DND-41 (cell line): Measurements from ENCODE around the gene CD58.

Experiments used
- ATAC-seq: fragments of 200-7000 bp; cut with Tn5 transposase; 3 replicates; pipeline ENCODE4 v1.9.1; 2021; ENCODE audit warnings: low read depth; ENCODE audit not compliant: insufficient read depth
- DNase-seq: peaks from one replicate; pipeline ENCODE4 v3.0.0-alpha.2; 2020
- H2AFZ ChIP-seq: 2 replicates; pipeline ENCODE4 v1.6.0; 2012; ENCODE audit warnings: low read depth, low read length
- H3K27ac ChIP-seq: 2 replicates; pipeline ENCODE4 v1.5.1; 2012; ENCODE audit warnings: low read length, inconsistent platforms
- H3K27me3 ChIP-seq: fragments of 200-600 bp; sonication (generic); 2 replicates; pipeline ENCODE4 v1.6.0; 2012; ENCODE audit warnings: low read length, mild to moderate bottlenecking, inconsistent platforms; ENCODE audit not compliant: insufficient read depth, poor library complexity
- H3K36me3 ChIP-seq: 2 replicates; pipeline ENCODE4 v1.5.1; 2012; ENCODE audit warnings: low read length, inconsistent platforms; ENCODE audit not compliant: insufficient read depth
- H3K4me1 ChIP-seq: 2 replicates; pipeline ENCODE4 v1.5.1; 2012; ENCODE audit warnings: mild to moderate bottlenecking, low read length; ENCODE audit not compliant: insufficient read depth
- H3K4me2 ChIP-seq: 2 replicates; pipeline ENCODE4 v1.6.0; 2012; ENCODE audit warnings: mild to moderate bottlenecking, moderate library complexity, low read length, inconsistent platforms; ENCODE audit not compliant: insufficient read depth
- H3K4me3 ChIP-seq, 2 experiments: fragments of 200-600 bp in 1 of 2; shearing (Covaris generic) in 1 of 2; 2 replicates each; pipeline ENCODE4 v1.5.1; 2012 to 2016; ENCODE audit warnings: inconsistent platforms in 2 of 2, low read length in 2 of 2, mild to moderate bottlenecking in 2 of 2, low read depth in 1 of 2, moderate library complexity in 1 of 2
- H3K79me2 ChIP-seq: 2 replicates; pipeline ENCODE4 v1.6.0; 2012; ENCODE audit warnings: low read length, inconsistent platforms; ENCODE audit not compliant: insufficient read depth
- H3K9ac ChIP-seq: 2 replicates; pipeline ENCODE4 v1.6.0; 2012; ENCODE audit warnings: low read depth, mild to moderate bottlenecking, inconsistent platforms, low read length, moderate library complexity
- H3K9me3 ChIP-seq: 2 replicates; pipeline ENCODE4 v1.5.1; 2012; ENCODE audit warnings: low read length, moderate library complexity, mild to moderate bottlenecking, inconsistent platforms; ENCODE audit not compliant: insufficient read depth, severe bottlenecking
- H4K20me1 ChIP-seq: 2 replicates; pipeline ENCODE4 v1.6.0; 2012; ENCODE audit warnings: low read length; ENCODE audit not compliant: insufficient read depth
- CTCF ChIP-seq: IDR thresholded peaks from 2 replicates; pipeline ENCODE4 v1.5.1; 2012; ENCODE audit warnings: borderline replicate concordance, low read length, moderate library complexity, mild to moderate bottlenecking; ENCODE audit not compliant: poor library complexity, severe bottlenecking; ENCODE audit errors: extremely low read depth
- EZH2 ChIP-seq: IDR thresholded peaks from 3 replicates; pipeline ENCODE4 v1.6.1; 2012; ENCODE audit warnings: borderline replicate concordance, low read depth, mild to moderate bottlenecking, moderate library complexity, low read length, inconsistent platforms; ENCODE audit not compliant: severe bottlenecking

CD58 gene

GRCh38 chr1:116498789-116499628 lies 71.8 kb downstream of the CD58 start:
- peaks cover 16% of the 10 kb centered on the region for H3K4me1 ChIP-seq
- no peak overlapping the region for H3K9ac ChIP-seq
- no peaks in the 10 kb centered on the region; the same call in 1 of the 2 replicates for H3K36me3 ChIP-seq
- peak overlapping the region; percentile 22; the same call in 1 of the 2 replicates for H3K27ac ChIP-seq
- H2AFZ ChIP-seq = peak overlapping the region; percentile 61
- H4K20me1 ChIP-seq = no peaks in the 10 kb centered on the region
- peak; percentile 72 for DNase-seq
- no peaks in the 10 kb centered on the region for H3K9me3 ChIP-seq
- no peaks in the 10 kb centered on the region for H3K27me3 ChIP-seq
- no peaks in the 10 kb centered on the region for H3K79me2 ChIP-seq
- H3K4me3 ChIP-seq = no peak overlapping the region
- H3K4me2 ChIP-seq = no peak overlapping the region
- peak; percentile 87 for ATAC-seq
- TF ChIP-seq CTCF = peak; percentile 89
- TF ChIP-seq EZH2 = no peak

GRCh38 chr1:116497656-116498055 lies 73.2 kb downstream of the CD58 start:
- no peaks in the 10 kb centered on the region for H3K79me2 ChIP-seq
- H3K36me3 ChIP-seq = no peaks in the 10 kb centered on the region
- ATAC-seq (no peak), DNase-seq (no peak)
- no peak overlapping the region for H3K4me3 ChIP-seq
- TF ChIP-seq CTCF (no peak), EZH2 (no peak)
- no peaks in the 10 kb centered on the region for H3K9me3 ChIP-seq
- 0 out of 2 replicates have a peak, but pooled peaks cover 4% of the 10 kb centered on the region for H3K4me1 ChIP-seq
- no peaks in the 10 kb centered on the region for H3K27me3 ChIP-seq
- no peaks in the 10 kb centered on the region for H4K20me1 ChIP-seq
- no peak overlapping the region for H3K9ac ChIP-seq
- H3K4me2 ChIP-seq = no peak overlapping the region
- no peak overlapping the region for H2AFZ ChIP-seq
- H3K27ac ChIP-seq = no peak overlapping the region

GRCh38 chr1:116496898-116497297 lies 73.9 kb downstream of the CD58 start:
- no peak for ATAC-seq
- TF ChIP-seq CTCF = no peak
- TF ChIP-seq EZH2 = no peak
- Histone ChIP-seq H3K27ac (no peak overlapping the region), H3K4me3 (no peak overlapping the region), H3K9me3 (no peaks in the 10 kb centered on the region), H3K27me3 (no peaks in the 10 kb centered on the region), H3K36me3 (no peaks in the 10 kb centered on the region), H4K20me1 (no peaks in the 10 kb centered on the region), H3K79me2 (no peaks in the 10 kb centered on the region), H2AFZ (no peak overlapping the region), H3K4me2 (no peak overlapping the region), H3K9ac (no peak overlapping the region), H3K4me1 (no peaks in the 10 kb centered on the region)
- no peak for DNase-seq
